ENCODE results near the gene TTC29.
"Not testable (repeated sequence)": the region's sequence is repeated elsewhere in the genome, so short reads cannot be mapped to it uniquely, and the experiment has no call there.

Gene TTC29

DNA sequence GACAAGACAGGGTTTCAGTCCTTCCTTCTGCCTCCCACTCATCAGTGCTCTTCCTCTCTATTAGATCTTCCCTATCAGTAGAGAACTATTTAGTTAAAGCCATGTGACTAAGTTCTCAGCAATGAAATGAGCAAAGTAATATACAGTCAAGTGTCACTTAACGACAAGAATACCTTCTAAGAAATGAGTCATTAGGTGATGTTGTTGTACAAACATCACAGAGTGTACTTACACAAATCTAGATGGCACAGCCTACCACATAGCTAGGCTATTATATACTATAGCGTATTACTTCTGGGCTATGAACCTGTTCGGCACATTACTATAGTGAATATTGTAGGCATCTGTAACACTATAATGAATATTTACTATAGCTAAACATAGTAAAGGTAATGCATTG is 235.7 kb downstream of the TTC29 start:
- Histone ChIP-seq H3K4me1 (no peaks in the 10 kb centered on the region), H3K4me3 (no peak overlapping the region), H3K9me3 (no peaks in the 10 kb centered on the region), H3K27ac (no peak overlapping the region), H3K27me3 (no peaks in the 10 kb centered on the region), H3K36me3 (no peaks in the 10 kb centered on the region)
- no peak for DNase-seq
- intact Hi-C loops (cut with DNase I; ENCODE audit: low total_unique reads): no loop called here
- TF ChIP-seq, protein P1, sequence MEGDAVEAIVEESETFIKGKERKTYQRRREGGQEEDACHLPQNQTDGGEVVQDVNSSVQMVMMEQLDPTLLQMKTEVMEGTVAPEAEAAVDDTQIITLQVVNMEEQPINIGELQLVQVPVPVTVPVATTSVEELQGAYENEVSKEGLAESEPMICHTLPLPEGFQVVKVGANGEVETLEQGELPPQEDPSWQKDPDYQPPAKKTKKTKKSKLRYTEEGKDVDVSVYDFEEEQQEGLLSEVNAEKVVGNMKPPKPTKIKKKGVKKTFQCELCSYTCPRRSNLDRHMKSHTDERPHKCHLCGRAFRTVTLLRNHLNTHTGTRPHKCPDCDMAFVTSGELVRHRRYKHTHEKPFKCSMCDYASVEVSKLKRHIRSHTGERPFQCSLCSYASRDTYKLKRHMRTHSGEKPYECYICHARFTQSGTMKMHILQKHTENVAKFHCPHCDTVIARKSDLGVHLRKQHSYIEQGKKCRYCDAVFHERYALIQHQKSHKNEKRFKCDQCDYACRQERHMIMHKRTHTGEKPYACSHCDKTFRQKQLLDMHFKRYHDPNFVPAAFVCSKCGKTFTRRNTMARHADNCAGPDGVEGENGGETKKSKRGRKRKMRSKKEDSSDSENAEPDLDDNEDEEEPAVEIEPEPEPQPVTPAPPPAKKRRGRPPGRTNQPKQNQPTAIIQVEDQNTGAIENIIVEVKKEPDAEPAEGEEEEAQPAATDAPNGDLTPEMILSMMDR (IDR thresholded peaks at IDR 0.05): no peak

DNA sequence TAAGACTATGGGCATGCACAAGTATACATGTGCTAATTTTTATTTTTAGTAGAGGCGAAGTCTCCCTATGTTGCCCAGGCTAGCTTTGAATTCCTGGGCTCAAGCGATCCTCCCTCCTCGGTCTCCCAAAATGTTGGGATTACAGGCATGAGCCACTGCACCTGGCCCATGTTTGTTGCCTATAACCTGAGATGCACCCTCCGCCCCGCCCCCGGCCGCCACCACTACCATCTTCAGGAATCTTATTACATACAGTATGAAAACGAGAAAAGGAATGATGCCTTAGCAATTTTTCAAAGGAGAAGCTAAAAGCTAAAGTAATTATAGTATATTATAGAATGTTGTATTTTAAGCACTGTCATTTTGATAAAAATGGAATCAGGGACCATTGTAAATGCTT is 245.8 kb downstream of the TTC29 start:
- H3K27ac ChIP-seq: no peak overlapping the region
- no peaks in the 10 kb centered on the region for H3K4me1 ChIP-seq
- no peak for DNase-seq
- intact Hi-C loops (cut with DNase I; ENCODE audit: low total_unique reads): no loop called here
- no peaks in the 10 kb centered on the region for H3K36me3 ChIP-seq
- TF ChIP-seq, protein P1 (IDR thresholded peaks at IDR 0.05): no peak
- no peak overlapping the region for H3K4me3 ChIP-seq
- no peaks in the 10 kb centered on the region for H3K9me3 ChIP-seq
- H3K27me3 ChIP-seq: no peaks in the 10 kb centered on the region

DNA sequence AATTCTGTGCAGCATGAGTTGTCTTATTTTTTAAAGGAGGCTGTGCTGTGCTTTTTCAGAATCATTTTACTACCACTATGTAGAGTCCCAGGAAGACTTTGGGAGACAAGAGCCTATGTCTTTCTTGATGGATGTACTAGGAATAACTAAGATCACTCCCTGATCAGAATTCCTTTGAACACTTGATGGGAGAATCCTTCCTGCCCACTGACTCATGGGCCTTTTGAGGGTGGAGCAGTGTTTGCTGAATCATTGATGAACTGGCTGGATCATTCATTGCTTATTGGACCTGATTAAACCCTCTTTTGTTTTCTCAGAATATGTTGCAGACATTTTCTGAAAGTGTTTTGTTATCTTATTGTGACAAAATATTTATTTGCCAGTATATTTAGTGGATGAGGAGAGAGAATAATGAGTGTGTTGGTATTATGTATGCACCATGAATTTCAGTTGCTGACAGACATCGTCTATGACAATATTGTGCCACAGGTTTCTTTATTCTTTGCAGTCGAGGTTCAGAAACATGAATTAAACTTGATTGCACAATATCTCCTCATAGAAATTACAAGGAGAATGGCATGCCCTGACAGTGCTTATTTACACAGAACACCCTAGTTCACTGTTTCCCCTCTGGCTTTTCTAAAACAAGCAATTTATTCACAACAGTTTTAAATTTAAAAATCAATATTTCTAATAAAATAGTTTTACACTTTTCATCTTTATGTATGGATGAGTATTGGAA is 270.7 kb downstream of the TTC29 start:
- TF ChIP-seq, protein P1 (IDR thresholded peaks at IDR 0.05): no peak
- Histone ChIP-seq H3K27ac (no peak overlapping the region), H3K4me1 (no peaks in the 10 kb centered on the region), H3K4me3 (no peak overlapping the region), H3K9me3 (no peaks in the 10 kb centered on the region), H3K36me3 (no peaks in the 10 kb centered on the region), H3K27me3 (no peaks in the 10 kb centered on the region)
- no peak for DNase-seq
- intact Hi-C loops (cut with DNase I; ENCODE audit: low total_unique reads): no loop called here

DNA sequence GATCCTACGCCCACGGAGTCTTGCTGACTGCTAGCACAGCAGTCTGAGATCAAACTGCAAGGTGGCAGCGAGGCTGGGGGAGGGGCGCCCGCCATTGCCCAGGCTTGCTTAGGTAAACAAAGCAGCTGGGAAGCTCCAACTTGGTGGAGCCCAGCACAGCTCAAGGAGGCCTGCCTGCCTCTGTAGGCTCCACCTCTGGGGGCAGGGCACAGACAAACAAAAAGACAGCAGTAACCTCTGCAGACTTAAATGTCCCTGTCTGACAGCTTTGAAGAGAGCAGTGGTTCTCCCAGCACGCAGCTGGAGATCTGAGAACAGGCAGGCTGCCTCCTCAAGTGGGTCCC is 281.7 kb downstream of the TTC29 start:
- H3K36me3 ChIP-seq; H3K27ac ChIP-seq; H3K4me3 ChIP-seq; intact Hi-C loops (cut with DNase I; ENCODE audit: low total_unique reads); H3K9me3 ChIP-seq; DNase-seq; H3K27me3 ChIP-seq; H3K4me1 ChIP-seq: not testable (repeated sequence)

DNA sequence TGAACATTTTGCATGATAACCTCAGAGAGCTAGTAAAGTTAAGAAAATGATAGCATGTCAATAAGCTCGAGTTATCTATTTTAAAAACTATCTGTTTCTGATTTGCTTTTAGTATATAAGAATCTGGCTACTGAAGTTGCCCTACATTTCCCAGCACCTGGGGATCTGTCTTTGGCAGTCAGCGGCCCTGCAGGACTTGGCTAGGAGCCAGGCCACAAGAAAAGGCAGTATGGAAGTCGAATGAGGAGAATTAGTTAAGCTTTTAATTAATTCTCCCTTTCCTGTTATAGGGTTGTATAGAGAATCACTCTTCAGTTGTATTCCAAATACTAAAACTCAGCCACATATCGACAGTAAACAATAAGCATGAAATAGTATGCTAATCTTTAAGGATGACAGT is 284.3 kb downstream of the TTC29 start:
- H3K27me3 ChIP-seq: peaks cover 0 to 5% of the 10 kb centered on the region in 2 donors
- no peaks in the 10 kb centered on the region for H3K4me1 ChIP-seq
- H3K36me3 ChIP-seq: no peaks in the 10 kb centered on the region
- no peaks in the 10 kb centered on the region for H3K9me3 ChIP-seq
- no peak overlapping the region for H3K4me3 ChIP-seq
- TF ChIP-seq, protein P1 (IDR thresholded peaks at IDR 0.05): no peak
- intact Hi-C loops (cut with DNase I; ENCODE audit: low total_unique reads): no loop called here
- no peak for DNase-seq
- no peak overlapping the region for H3K27ac ChIP-seq

Data from tibial artery (tissue), 4 donors.